Activated T-helper 1 cell treated with anti-CD3 and anti-CD28 coated beads, Interleukin-12 subunit alpha, Interleukin-12 subunit beta, Interleukin-2, Interleukin-4 antibody, amounts not matched to agents 30 ng/mL and 10 ng/mL and 1 ng/mL, durations not matched to agents 14 hours and 24 hours and 36 hours (primary cell): ENCODE results near the gene RBM18. TPM values are rescaled to one million over a fixed set of nuclear protein-coding genes. Genes with fewer than 3 reads are reported as not detected.

Experiments
- DNase-seq: peaks from one replicate; pipeline ENCODE4 v3.0.0; 2021; ENCODE audit warnings: low spot score
- H3K27ac Mint-ChIP-seq: one replicate; pipeline ENCODE4 v1.8.0; 2021; ENCODE audit warnings: mild to moderate bottlenecking, mixed read lengths
- H3K27me3 Mint-ChIP-seq: one replicate; pipeline ENCODE4 v1.8.0; 2022; ENCODE audit warnings: mild to moderate bottlenecking, moderate library complexity, mixed read lengths; ENCODE audit not compliant: insufficient read depth
- H3K36me3 Mint-ChIP-seq: one replicate; pipeline ENCODE4 v1.8.0; 2021; ENCODE audit warnings: low read depth, mixed read lengths
- H3K4me1 Mint-ChIP-seq: one replicate; pipeline ENCODE4 v1.8.0; 2021; ENCODE audit warnings: low read depth, mixed read lengths
- H3K4me3 Mint-ChIP-seq: one replicate; pipeline ENCODE4 v1.8.0; 2021; ENCODE audit warnings: mild to moderate bottlenecking, moderate library complexity, mixed read lengths
- H3K9me3 Mint-ChIP-seq: one replicate; pipeline ENCODE4 v1.8.0; 2021; ENCODE audit warnings: mixed read lengths
- intact Hi-C: fragments of 100-400 bp; cut with micrococcal nuclease; formaldehyde crosslinking; loops from one replicate; pipeline ENCODE4 v1.15.1; 2024
- total RNA-seq: library from RNA; stranded (reverse); gene quantifications from 2 replicates; pipeline ENCODE4 v1.2.3, GENCODE V29; 2022

RBM18 gene
- total RNA-seq, 1 donor from 2014 or later, result 31.5 TPM

- Mint-ChIP-seq H3K4me3 (no peak overlapping the region), H3K36me3 (no peaks in the 10 kb centered on the region), H3K27me3 (peaks cover 9% of the 10 kb centered on the region), H3K27ac (no peak overlapping the region), H3K9me3 (no peaks in the 10 kb centered on the region), H3K4me1 (no peaks in the 10 kb centered on the region)
- intact Hi-C loops, result no loop called here
- DNase-seq, result no peak
These were observed 59.5 kb downstream of the RBM18 start for GRCh38 chr9:122205176-122205575.

- Mint-ChIP-seq H3K36me3 (no peaks in the 10 kb centered on the region), H3K4me3 (no peak overlapping the region), H3K27me3 (peaks cover 7% of the 10 kb centered on the region), H3K4me1 (no peaks in the 10 kb centered on the region), H3K27ac (no peak overlapping the region), H3K9me3 (no peaks in the 10 kb centered on the region)
- no peak for DNase-seq
- intact Hi-C loops, result no loop called here
These were observed 60.1 kb downstream of the RBM18 start for GRCh38 chr9:122204491-122204890.

GRCh38 chr9:122204055-122204454, 60.6 kb downstream of the RBM18 start:
- intact Hi-C loops, result no loop called here
- Mint-ChIP-seq H3K4me1 (no peaks in the 10 kb centered on the region), H3K27me3 (peaks cover 7% of the 10 kb centered on the region), H3K36me3 (no peaks in the 10 kb centered on the region), H3K27ac (no peak overlapping the region), H3K9me3 (no peaks in the 10 kb centered on the region), H3K4me3 (no peak overlapping the region)
- DNase-seq, result no peak

- intact Hi-C loops, result no loop called here
- no peaks in the 10 kb centered on the region for H3K4me1 Mint-ChIP-seq
- peaks cover 2% of the 10 kb centered on the region for H3K27me3 Mint-ChIP-seq
- H3K9me3 Mint-ChIP-seq, result no peaks in the 10 kb centered on the region
- H3K36me3 Mint-ChIP-seq, result no peaks in the 10 kb centered on the region
- H3K4me3 Mint-ChIP-seq, result no peak overlapping the region
- H3K27ac Mint-ChIP-seq, result no peak overlapping the region
- DNase-seq, result no peak
These were observed 62.5 kb downstream of the RBM18 start for GRCh38 chr9:122202111-122202510.

- Mint-ChIP-seq H3K27ac (no peak overlapping the region), H3K9me3 (no peaks in the 10 kb centered on the region), H3K27me3 (peaks cover 5% of the 10 kb centered on the region), H3K4me1 (no peaks in the 10 kb centered on the region), H3K4me3 (no peak overlapping the region), H3K36me3 (no peaks in the 10 kb centered on the region)
- intact Hi-C loops, result no loop called here
- DNase-seq, result no peak
These were observed 63.0 kb downstream of the RBM18 start for GRCh38 chr9:122201641-122202040.

GRCh38 chr9:122200960-122201595, 63.6 kb downstream of the RBM18 start:
- H3K27ac Mint-ChIP-seq, result no peak overlapping the region
- H3K36me3 Mint-ChIP-seq, result no peaks in the 10 kb centered on the region
- DNase-seq, result no peak
- H3K4me3 Mint-ChIP-seq, result no peak overlapping the region
- H3K9me3 Mint-ChIP-seq, result no peaks in the 10 kb centered on the region
- intact Hi-C loops, result no loop called here
- no peaks in the 10 kb centered on the region for H3K4me1 Mint-ChIP-seq
- H3K27me3 Mint-ChIP-seq, result peaks cover 5% of the 10 kb centered on the region

- H3K36me3 Mint-ChIP-seq, result no peaks in the 10 kb centered on the region
- intact Hi-C loops, result no loop called here
These were observed 66.8 kb downstream of the RBM18 start for GRCh38 chr9:122197882-122198281.

GRCh38 chr9:122197426-122197825, 67.2 kb downstream of the RBM18 start:
- no peaks in the 10 kb centered on the region for H3K9me3 Mint-ChIP-seq
- H3K4me1 Mint-ChIP-seq, result no peaks in the 10 kb centered on the region
- peaks cover 5% of the 10 kb centered on the region for H3K27me3 Mint-ChIP-seq
- no peak for DNase-seq
- no peaks in the 10 kb centered on the region for H3K36me3 Mint-ChIP-seq
- H3K4me3 Mint-ChIP-seq, result no peak overlapping the region
- H3K27ac Mint-ChIP-seq, result no peak overlapping the region
- intact Hi-C loops, result no loop called here

More at GRCh38 chr9:122197882-122198281, 66.8 kb downstream of the RBM18 start:
- H3K9me3 Mint-ChIP-seq, result no peaks in the 10 kb centered on the region
- H3K27me3 Mint-ChIP-seq, result peaks cover 5% of the 10 kb centered on the region
- no peak overlapping the region for H3K4me3 Mint-ChIP-seq
- no peak for DNase-seq
- no peaks in the 10 kb centered on the region for H3K4me1 Mint-ChIP-seq
- H3K27ac Mint-ChIP-seq, result no peak overlapping the region

- H3K9me3 Mint-ChIP-seq, result no peaks in the 10 kb centered on the region
- peaks cover 5% of the 10 kb centered on the region for H3K27me3 Mint-ChIP-seq
- H3K4me1 Mint-ChIP-seq, result no peaks in the 10 kb centered on the region
- no peak overlapping the region for H3K27ac Mint-ChIP-seq
- DNase-seq, result no peak
- H3K4me3 Mint-ChIP-seq, result no peak overlapping the region
- intact Hi-C loops, result no loop called here
- no peaks in the 10 kb centered on the region for H3K36me3 Mint-ChIP-seq
These were observed 68.8 kb downstream of the RBM18 start for GRCh38 chr9:122195875-122196274.

- DNase-seq, result no peak
- no peak overlapping the region for H3K27ac Mint-ChIP-seq
- no peaks in the 10 kb centered on the region for H3K9me3 Mint-ChIP-seq
- H3K4me1 Mint-ChIP-seq, result no peaks in the 10 kb centered on the region
- peaks cover 5% of the 10 kb centered on the region for H3K27me3 Mint-ChIP-seq
- intact Hi-C loops, result no loop called here
- H3K4me3 Mint-ChIP-seq, result no peak overlapping the region
- H3K36me3 Mint-ChIP-seq, result no peaks in the 10 kb centered on the region
These were observed 71.0 kb downstream of the RBM18 start for GRCh38 chr9:122193651-122194050.

GRCh38 chr9:122192914-122193525, 71.6 kb downstream of the RBM18 start:
- no peak for DNase-seq
- no peak overlapping the region for H3K27ac Mint-ChIP-seq
- H3K4me3 Mint-ChIP-seq, result no peak overlapping the region
- no peaks in the 10 kb centered on the region for H3K4me1 Mint-ChIP-seq
- H3K27me3 Mint-ChIP-seq, result peaks cover 3% of the 10 kb centered on the region
- H3K36me3 Mint-ChIP-seq, result no peaks in the 10 kb centered on the region
- intact Hi-C loops, result no loop called here
- H3K9me3 Mint-ChIP-seq, result no peaks in the 10 kb centered on the region

GRCh38 chr9:122192261-122192875, 72.3 kb downstream of the RBM18 start:
- H3K4me3 Mint-ChIP-seq, result no peak overlapping the region

GRCh38 chr9:122191584-122191983, 73.1 kb downstream of the RBM18 start:
- Mint-ChIP-seq H3K4me1 (no peaks in the 10 kb centered on the region), H3K4me3 (no peak overlapping the region), H3K9me3 (no peaks in the 10 kb centered on the region), H3K27me3 (no peaks in the 10 kb centered on the region), H3K27ac (no peak overlapping the region), H3K36me3 (no peaks in the 10 kb centered on the region)
- intact Hi-C loops, result no loop called here
- DNase-seq, result no peak

More at GRCh38 chr9:122192261-122192875, 72.3 kb downstream of the RBM18 start:
- Mint-ChIP-seq H3K4me1 (no peaks in the 10 kb centered on the region), H3K36me3 (no peaks in the 10 kb centered on the region), H3K9me3 (no peaks in the 10 kb centered on the region), H3K27ac (no peak overlapping the region), H3K27me3 (peaks cover 3% of the 10 kb centered on the region)
- no peak for DNase-seq
- intact Hi-C loops, result no loop called here
